CD4-positive, alpha-beta T cell treated with Interleukin-4 for 1 hour (primary cell): ENCODE data around the gene WDR45B.
"Not testable (repeated sequence)": the region's sequence is repeated elsewhere in the genome, so short reads cannot be mapped to it uniquely, and the experiment has no call there.

Experiments used
- DNase-seq, 2 donors: peaks; one replicate each; pipeline ENCODE4 v3.0.0-alpha.2; 2020 to 2022

Gene WDR45B

GRCh38 chr17:82577300-82577699 is 70.9 kb downstream of the WDR45B start:
- no peak for DNase-seq

GRCh38 chr17:82575581-82576221 is 72.5 kb downstream of the WDR45B start:
- not testable (repeated sequence) for DNase-seq

GRCh38 chr17:82574041-82574440 is 74.2 kb downstream of the WDR45B start:
- DNase-seq = no peak

GRCh38 chr17:82571855-82572254 is 76.4 kb downstream of the WDR45B start:
- DNase-seq = no peak

GRCh38 chr17:82570277-82570676 is 78.0 kb downstream of the WDR45B start:
- DNase-seq = no peak

- DNase-seq = no peak
These were observed 78.6 kb downstream of the WDR45B start for GRCh38 chr17:82569621-82570020.

GRCh38 chr17:82568997-82569393 is 79.2 kb downstream of the WDR45B start:
- no peak for DNase-seq

- DNase-seq = no peak
These were observed 81.0 kb downstream of the WDR45B start for GRCh38 chr17:82567286-82567685.

- no peak for DNase-seq
These were observed 81.9 kb downstream of the WDR45B start for GRCh38 chr17:82566129-82566960.

GRCh38 chr17:82565551-82565950 is 82.7 kb downstream of the WDR45B start:
- DNase-seq = no peak
